ENCODE measurements around the gene CD7.
"Not testable (repeated sequence)": the region's sequence is repeated elsewhere in the genome, so short reads cannot be mapped to it uniquely, and the experiment has no call there.

CD7 gene

DNA sequence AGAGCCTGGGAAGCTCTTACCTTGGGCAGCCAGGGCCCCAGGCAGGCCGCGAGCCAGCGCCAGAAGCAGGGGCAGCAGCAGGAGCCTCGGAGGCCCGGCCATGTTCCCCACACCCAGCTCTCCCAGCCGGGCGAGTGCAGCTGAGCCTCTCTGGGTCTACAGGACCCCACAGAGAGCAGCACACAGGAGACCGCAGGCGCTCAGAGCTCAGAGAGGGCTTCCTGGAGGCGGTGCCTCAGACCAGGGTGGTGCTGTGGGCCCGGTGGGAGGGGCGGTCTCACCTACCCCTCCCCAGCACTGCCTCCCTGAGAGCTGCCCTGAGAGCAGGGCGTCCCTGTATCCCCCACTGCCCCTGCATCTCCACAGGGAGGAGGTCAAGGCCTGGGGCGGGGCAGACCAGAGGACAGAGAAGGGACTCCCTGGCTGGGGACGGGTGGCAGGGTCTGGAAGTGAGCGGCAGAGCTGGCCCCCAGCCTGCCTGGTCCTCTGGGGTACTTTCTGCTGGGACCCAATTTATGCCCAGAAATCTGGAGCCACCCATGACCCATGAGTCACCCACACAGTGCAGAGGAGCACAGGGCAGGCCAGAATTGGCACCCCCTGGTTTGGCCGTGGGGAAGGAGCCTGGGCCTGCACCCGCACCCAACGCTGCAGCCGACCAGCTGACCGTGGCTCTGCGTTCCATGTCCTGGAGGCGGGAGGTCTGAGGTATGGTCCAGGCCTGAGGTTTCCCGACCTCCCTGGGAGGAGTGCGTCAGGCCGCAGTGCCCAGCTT lies at the start of gene CD7:
TSS of gene CD7 (minus strand) at position 215 of the 775 bp plus-strand sequence. CDS start at position 102, 113 bp downstream.
- DNase-seq, result no peak

DNA sequence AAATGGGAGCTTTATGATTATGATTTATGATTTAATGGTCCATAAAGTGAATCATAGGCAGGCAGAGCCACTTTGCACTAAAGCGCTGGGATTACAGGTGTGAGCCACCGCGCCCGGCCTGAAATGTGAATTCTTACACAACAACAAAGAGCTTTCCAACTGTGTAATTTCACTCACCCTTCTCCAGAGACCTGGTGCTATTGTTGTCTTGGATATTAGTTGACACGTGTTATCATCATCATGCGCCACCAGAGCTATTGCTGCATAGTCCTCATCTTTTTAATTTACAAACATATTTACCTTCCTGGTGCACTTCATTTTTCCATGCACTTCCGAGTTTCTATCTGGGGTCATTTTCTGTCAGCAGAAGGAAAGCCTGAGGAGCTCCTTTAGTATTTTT lies 49.3 kb upstream of the CD7 start:
- no peak for DNase-seq

DNA sequence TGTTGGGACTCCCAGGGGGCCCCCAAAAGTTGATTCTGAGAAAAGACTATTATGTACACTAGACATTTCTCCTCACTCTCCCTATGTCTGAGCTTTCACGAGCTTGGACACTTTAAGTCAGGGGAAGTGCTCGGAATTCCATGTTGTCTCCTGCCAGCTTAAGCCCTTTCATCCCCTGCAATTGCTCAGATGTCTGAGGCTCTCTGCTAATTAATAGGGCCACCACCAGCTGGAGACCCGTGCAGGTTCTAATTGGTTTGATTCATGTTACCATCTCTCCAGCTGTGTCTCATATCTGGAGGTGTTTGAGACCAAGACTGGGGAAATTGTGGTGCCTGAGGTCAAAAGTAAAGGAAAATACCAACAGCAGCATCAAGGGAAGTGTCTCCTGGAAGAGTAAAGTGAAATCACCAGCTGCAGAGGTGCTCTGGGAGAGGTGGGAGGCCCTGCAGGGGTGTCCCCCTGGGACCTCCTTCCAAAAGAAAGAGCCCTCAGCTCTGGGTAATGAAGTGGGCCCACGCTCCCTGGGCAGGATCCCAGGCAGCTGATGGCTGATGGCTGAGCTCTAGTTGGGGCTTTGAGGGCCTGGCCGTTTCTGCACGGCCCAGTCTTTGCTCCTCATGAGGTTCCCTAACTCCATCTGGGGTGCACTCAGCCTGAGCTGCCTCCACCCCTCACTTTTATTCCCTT lies 48.3 kb upstream of the CD7 start:
- DNase-seq, result no peak

DNA sequence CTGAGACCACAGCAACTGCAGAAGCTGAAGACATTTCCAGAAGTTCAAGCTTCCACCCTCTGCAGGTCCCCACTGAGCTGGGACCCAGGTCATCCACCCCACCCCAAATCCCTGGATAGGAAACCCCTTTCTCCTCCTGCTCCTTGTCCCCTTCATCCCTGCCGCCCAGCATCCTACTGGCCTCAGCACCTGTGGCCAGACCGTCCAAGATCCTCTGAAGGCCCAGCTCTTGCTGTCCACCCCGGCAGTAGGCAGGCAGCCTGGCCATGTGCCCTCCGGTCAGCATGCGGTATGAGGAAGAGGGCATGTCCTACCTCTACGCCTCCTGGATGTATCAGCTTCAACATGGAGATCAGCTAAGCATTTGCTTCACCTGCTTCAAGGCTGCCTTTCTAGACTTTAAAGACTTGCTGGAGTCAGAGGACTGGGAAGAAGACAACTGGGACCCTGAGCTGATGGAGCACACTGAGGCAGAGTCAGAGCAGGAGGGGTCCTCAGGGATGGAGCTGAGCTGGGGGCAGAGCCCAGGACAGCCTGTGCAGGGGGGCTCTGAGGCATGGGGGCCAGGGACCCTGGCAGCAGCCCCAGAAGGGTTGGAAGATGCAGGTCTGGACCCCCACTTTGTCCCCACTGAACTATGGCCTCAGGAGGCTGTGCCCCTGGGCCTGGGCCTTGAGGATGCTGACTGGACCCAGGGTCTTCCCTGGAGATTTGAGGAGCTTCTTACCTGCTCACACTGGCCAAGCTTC lies 44.7 kb upstream of the CD7 start:
- DNase-seq, result no peak

DNA sequence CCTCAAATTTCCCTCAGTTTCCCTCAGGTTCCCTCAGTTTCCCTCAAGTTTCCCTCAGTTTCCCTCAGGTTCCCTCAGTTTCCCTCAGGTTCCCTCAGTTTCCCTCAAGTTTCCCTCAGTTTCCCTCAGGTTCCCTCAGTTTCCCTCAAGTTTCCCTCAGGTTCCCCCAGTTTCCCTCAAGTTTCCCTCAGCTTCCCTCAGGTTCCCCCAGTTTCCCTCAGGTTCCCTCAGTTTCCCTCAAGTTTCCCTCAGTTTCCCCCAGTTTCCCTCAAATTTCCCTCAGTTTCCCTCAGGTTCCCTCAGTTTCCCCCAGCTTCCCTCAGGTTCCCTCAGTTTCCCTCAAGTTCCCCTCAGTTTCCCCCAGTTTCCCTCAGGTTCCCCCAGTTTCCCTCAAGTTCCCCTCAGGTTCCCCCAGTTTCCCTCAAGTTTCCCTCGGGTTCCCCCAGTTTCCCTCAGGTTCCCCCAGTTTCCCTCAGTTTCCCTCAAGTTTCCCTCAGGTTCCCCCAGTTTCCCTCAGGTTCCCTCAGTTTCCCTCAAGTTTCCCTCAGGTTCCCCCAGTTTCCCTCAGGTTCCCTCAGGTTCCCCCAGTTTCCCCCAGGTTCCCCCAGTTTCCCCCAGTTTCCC lies 42.2 kb upstream of the CD7 start:
- DNase-seq, result not testable (repeated sequence)

DNA sequence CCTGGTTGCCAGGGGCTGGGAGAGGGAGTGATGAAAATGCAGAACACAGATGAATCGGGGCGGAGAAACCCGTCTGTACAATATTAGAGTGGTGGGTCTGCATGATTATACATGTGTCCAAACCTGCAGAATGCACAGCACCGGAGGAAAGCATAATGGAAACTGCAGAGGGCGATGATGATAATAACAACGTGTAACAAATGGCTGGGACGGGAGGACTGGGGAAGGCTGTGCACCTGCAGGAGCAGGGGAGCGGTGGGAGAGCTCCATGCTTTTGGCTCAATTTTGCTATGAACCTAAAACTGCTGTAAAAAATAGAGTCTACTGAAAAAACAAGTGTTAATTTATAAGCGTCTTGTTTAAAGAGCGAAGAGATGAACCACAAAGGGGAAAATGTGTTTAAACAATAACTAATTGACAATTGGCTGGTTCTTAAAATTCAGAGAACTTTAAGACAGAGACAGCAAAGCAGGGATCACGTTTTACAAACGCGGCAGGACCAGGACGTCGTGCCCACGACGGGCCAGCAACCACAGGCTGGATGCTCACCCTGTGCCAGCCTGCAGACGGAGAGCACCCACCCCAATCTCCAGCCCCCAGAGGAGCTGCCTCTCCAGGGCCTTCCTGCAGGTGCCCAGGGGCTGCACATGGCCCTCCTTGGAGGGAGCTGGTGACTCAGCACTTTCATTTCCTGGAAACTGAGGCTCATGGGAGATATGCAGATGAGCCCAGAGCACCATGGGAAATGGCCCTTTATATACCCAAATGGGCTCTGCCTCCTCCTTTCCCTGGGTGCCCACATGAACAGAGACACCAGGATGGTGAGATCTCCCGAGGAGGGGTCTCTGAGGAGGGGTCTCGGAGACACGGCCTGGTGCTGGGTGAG lies 41.3 kb upstream of the CD7 start, which contains the start of gene TEX19:
TSS of gene TEX19 (plus strand) at position 783 of the 886 bp plus-strand sequence. CDS start 2,904 bp downstream, outside the sequence.
- peak; percentile 45 for DNase-seq

DNA sequence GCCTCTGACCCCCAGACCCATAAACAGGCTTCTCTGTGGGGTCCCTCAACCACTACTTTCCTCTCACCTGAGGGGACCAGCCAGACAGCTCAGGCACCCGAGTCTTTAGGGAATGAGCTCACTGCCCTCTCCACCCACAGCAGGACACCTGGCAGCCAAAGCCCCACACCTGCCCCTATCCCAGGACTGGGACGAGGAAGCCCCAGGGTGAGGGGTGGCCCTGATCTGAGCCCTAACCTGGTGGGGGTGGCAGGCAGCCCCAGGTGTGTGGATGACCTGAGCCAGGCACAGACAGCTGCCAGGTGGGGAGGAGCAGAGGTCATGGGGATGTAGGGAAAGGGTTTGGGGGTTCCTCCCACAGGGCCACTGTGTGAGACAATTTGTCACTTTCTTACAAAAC lies 40.0 kb upstream of the CD7 start:
- DNase-seq, result no peak

DNA sequence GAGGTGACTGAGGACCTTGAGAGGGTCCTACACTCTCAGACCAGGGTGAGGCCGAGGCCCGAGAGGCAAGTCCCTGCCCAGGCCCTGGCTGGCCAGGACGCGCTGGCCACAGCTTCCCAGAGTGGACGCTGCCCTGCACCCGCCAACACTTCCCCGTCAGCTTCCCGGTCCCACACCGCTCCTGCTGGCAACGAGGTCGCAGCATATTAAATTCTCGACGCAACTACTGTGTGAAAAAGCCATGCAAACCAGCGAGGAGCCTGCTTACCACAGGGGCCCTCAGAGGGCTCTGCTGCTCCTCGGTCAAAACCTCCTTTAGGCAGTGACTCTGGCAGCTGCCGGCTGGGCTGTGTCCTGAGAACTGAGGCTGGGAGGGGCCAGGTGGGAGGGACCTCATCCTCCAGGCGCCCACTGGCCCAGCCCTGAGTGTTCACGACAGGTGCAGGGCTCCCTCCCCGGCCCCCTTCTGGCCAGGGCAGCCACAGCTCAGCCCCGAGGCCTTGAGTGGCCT lies 39.5 kb upstream of the CD7 start:
- DNase-seq, result no peak

DNA sequence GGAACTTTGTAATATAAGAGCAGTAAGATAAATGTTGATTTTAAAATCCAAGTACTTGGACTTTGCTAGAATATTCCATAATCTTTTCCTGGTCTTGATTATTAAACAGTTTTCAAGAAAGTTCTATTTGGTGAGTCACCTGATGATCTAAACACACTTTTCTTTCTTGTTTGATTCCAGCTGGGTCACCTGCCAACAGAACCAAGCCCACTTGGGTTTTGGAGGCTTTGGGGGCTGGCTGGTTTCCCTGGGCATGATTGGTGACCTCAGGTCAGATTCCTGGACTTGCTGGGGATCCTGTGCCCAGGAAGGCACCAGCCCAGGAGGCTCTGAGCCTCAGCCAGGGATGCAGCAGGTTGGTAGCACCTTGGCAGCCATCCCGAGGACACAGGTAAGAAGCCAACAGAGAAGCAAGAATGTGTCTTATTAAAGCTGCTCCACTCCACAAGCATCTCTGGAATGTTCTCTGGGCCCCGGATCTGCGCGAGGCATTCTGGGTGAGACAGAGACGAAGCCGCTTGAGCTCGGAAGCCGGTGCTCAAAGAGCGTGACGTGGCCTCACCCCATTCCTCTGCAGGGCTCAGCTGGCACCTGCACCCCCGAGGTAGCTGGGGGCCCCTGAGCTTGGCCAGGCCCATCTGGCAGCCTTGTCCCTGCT lies 38.5 kb upstream of the CD7 start:
- no peak for DNase-seq

DNA sequence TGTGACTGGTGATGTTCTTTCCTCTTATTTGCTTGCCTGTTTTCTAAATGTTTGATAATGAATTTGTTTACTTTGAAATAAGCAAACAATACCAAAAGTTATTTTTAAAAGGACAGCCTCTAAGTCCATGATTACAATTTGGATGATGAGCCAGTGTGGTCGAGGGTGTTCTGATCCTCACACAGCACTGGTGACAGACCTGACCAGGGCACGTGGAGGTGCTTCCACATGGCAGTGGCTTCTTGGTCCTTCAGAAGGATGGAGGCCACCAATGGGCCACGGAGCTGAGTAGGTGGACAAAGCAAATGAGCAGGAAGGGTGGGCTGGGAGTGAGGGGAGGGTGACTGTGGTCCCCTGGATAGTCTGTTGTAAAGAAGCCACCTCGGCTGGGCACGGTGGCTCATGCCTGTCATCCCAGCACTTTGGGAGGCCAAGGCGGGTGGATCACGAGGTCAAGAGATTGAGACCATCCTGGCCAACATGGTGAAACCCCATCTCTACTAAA lies 37.4 kb upstream of the CD7 start:
- DNase-seq, result no peak

DNA sequence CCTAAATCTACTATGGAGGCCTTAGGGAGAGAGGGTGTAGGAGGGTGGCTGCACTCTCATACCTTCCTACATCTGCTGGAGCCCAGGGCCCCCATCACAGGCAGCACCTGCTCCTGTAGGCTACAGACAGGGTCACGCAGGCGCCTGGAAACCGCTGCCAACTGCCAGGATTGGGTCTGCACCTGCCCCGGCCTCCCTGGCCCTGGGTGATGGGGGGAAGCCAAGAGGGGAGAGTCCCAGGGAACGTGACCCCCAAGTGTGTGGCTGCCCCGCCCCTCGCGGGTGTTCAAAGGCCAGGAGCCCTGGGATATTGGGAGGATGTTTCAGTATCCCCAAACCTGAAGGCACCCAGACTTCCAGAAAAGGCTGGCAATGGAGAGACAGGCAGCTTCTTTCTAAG lies 36.1 kb upstream of the CD7 start:
- no peak for DNase-seq

DNA sequence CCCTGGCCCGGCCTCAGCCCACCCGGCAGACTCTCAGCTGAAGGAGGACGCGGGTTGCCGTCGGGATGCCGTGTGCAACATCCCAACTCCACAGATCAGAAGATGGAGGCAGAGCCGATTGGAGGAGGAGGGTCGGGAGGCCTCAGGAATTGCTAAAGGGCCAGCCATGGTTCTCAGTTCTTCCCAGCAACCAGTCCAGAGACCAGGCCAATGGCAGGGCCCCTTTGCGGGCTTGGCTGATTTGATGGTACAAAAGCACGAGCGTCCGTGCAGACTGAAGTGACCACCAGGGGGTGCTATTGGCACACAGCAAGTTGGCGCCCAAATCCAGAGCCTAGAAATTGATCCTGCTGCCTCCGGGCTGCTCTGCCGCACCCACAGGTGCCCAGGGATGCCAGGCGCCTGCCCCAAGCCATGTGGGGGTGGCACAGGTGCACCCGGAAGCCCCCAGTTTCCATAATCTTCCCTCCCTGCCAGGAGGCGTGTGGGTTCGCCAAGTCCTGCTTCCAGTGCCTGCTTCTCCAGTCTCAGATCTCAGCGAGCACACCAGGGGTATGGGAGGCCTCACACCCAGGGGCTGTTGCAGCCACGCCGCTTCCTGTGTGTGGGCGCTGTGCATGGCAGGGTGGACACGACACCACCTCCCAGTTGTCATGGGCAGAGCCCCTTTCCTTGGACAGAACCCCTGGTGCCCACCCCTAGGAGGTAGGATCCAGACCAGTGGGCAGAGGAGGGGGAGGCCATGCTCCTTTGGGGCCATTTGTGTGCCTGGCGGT lies 34.5 kb upstream of the CD7 start:
- DNase-seq, result peak; percentile 85

DNA sequence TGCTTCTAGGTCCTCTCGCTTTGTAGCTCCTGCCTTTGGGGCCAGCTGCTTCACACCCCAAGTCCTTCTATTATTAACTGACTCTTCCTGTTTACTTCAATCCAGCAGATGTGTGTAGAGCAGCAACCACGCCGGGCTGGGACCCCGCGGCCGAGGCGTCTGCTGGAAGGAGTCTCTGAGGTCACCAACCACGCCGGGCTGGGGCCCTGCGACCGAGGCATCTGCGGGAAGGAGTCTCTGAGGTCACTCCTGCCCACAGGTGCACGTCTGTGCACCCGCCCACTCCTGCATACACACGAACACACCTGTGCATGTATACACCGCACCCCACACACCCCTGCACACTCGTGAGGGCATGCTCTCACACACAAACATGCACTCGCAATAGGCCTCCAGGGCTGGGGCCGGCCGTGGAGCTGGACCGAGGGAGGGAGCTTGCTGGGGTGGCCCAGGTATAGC lies 33.9 kb upstream of the CD7 start:
- no peak for DNase-seq

DNA sequence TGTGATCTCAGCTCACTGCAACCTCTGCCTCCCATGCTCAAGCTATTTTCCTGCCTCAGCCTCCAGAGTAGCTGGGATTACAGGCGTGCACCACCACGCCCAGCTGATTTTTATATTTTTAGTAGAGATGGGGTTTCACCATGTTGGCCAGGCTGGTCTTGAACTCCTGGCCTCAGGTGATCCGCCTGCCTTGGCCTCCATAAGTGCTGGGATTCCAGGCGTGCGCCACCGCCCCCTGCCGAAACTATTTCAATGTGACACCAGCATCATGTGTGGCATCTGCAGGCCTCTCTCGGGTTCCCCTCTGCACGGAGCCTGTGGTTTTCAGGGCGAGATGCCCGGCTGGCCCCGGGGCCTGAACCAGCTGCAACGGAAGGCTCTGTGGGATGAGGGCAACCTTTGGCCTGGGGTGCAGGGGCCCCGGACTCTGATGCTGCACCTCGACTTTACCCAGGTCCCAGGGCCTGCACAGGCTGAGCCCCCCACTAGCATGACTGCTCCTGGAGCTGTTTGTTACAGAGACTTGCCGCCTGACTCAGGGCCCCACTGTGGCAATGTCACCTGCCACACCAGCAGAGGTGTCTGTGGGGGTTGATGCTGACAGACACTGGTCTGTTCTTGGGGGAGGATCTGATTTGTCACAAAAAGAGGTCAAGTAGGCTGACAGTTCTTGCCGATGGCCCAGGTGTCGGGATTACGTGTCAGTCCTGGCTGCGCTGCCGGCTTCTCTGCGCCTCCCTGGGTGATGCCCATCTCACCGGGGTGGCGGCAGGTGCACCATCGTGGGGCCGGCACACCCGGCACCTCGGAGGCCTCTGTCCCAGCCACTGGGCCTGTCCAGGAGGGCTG lies 33.0 kb upstream of the CD7 start:
- DNase-seq, result peak; percentile 41

DNA sequence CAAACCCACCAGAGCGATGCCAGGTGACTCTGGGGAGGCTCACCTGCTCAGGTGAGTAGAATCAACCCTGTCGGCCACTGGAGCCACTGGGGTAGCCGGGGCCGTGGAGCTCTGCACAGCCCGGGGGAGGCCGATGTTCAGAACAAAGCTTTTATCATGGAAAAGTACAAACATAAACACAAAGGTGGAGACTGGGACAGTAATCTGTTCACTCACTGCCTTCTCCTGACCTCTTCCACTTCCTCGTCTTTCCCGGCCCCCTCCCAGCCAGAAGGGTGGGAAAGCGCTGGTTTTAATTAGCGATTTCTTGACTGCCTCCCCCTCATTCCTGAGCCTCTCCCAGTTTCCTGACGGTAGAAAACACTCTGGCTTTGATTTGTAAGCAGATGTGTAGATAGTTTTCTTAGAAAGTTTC lies 31.9 kb upstream of the CD7 start:
- no peak for DNase-seq

DNA sequence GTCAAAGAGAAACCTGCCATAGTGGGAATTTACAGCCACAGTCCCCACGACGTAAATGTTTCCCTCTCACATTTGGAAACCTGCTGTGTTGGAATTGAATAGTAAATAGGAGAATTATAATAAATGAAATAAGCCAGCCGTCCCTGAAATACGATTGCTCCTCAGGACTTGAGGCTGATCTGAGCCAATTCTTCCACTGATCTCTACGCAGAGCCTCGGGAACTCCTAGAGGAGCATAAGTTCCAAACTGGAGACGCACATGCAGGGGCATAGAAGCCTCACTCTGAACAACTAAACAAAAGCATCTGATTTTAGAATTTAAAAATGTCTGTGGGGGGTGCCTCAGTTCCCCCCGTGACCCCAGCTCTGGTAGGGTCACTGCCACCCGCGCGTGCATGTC lies 31.5 kb upstream of the CD7 start:
- DNase-seq, result no peak

DNA sequence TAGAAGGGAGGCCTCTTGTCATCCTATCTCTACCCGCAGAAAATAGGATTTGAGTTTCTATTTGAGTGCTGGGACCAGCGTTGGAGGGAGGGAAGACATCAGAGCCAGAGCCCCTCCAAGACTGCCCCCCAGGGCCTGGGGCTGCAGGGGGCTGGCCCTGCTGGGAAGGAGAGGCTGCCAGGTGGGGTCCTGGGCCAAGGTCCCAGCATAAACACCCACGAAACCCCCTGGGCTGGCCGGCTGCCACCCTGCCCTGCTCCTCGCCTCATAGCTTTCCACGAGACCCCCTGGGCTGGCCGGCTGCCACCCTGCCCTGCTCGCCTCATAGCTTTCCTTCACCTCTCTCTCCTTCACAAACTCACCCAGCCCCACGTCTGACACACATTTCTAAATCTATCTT lies 31.0 kb upstream of the CD7 start:
- DNase-seq, result no peak

DNA sequence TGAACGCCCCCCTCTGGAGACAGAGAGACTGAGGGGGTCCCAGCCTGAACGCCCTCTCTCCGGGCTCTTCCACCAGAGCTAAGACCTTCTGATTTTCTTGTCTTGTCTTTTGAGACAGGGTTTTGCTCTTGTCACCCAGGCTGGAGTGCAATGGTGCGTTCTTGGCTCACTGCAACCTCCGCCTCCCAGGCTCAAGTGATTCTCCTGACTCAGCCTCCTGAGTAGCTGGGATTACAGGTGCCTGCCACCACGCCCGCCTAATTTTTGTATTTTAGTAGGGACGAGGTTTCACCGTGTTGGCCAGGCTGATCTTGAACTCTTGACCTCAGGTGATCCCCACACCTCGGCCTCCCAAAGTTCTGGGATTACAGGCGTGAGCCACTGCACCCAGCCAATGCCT lies 30.6 kb upstream of the CD7 start:
- DNase-seq, result not testable (repeated sequence)
